ENCODE data around the gene ATP9A.

GRCh38 chr20:51703400-51704287 is 64.5 kb downstream of the ATP9A start:
- TF ChIP-seq CTCF (IDR thresholded peaks at IDR 0.05; ENCODE audit: extremely low read depth in 1 of 2, insufficient read depth in 1 of 2, low read depth in 1 of 2, low read length in 2 of 2) (no peak), POLR2AphosphoS5 (IDR thresholded peaks at IDR 0.05; ENCODE audit: insufficient read depth, low read depth, low read length) (no peak), EZH2 (IDR thresholded peaks at IDR 0.05; ENCODE audit: borderline replicate concordance, low read depth, low read length, severe bottlenecking) (no peak), POLR2A (IDR thresholded peaks at IDR 0.05; ENCODE audit: low read depth, low read length) (no peak), JUN (IDR thresholded peaks at IDR 0.05; ENCODE audit: borderline replicate concordance, insufficient read depth, insufficient read length, low read depth) (no peak), FOS (IDR thresholded peaks at IDR 0.05; ENCODE audit: borderline replicate concordance, insufficient read depth, low read length) (no peak), MAX (IDR thresholded peaks at IDR 0.05; ENCODE audit: insufficient read depth, insufficient read length) (no peak)
